HG03280 (cell line): Measurements from ENCODE around the gene ODAD2.
"Not testable (repeated sequence)": the region's sequence is repeated elsewhere in the genome, so short reads cannot be mapped to it uniquely, and the experiment has no call there.

ENCODE experiments used
- ATAC-seq: cut with Tn5 transposase; IDR thresholded peaks from one replicate; pipeline ENCODE4 v1.9.1; 2021; ENCODE audit warnings: mild to moderate bottlenecking, moderate library complexity; ENCODE audit not compliant: unreplicated experiment

ODAD2 gene

DNA sequence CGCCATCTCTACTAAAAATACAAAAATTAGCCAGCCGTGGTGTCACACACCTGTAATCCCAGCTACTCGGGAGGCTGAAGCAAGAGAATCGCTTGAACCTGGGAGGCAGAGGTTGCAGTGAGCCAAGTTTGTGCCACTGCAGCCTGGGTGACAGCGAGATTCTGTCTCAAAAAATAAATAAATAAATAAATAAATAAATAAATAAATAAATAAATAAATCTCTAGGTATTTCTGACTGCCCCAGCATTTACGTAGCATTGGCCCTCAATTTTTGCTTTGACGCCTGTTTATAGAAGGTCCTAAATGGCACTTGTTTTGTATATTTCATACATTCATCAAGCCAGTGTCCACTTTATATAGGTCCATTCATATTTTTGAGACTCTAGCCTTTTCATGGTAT is 28.9 kb downstream of the ODAD2 start:
- ATAC-seq = not testable (repeated sequence)

DNA sequence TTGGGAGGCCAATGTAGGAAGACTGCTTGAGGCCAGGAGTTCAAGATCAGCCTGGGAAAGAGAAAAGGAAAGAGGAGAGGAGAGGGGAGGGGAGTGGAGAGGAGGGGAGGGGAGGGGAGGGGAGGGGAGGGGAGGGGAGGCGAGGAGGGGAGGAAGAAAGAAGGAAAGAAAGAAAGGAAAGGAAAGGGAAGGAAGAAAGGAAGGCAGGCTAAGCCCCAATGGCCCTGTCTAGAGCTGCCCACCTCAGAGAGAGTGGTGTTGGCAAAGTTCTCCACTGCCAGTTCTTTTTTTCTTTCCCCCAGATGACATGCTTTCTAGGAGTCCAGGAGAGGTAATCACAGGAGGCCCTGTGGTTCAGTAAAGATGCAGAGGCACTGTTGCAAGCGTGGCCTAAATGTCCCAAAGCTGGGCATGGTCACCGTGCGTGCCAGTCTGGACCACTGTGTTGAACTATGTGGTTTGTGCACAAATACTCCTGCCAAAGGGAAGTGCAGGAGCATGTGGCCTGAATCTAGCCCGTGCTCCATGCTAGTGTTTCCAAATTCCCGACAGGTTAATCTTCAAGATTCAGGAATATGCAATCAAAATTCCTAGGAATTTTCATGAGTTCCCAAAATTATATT is 39.7 kb downstream of the ODAD2 start:
- no peak for ATAC-seq

DNA sequence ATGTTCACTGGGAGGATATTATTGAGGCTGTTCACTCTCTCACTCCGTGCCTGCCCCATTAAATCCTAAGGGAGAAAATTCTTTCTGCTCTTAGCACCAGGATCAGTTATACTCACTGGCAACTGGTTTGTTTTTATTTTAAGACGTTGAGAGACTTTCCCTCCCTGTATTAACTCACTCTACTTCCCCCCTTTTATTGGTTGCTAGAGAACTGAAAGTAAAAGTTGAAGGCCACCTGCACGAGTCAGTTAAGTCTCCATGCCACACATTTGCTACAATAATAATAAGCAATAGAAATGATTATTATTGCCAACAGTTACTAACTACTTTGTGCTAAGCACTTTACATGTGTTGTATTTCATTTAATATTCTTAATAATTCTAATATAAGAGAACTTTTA is 40.5 kb downstream of the ODAD2 start:
- ATAC-seq = peak; percentile 65

DNA sequence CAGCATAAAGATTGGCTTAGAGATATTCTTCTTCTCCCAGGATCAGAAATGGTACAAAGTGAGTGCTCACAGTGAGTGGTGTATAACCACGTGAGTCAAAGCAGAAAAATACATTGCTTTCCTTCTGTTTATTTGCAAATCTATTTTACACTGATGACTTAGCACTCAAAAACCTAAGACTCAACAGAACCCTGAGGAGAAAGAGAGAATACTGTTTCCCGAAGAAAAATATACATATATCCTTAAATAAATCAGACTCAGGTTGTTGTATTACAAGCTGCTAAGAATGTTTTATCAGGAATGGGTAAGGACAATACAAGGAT is 48.7 kb downstream of the ODAD2 start:
- no peak for ATAC-seq

DNA sequence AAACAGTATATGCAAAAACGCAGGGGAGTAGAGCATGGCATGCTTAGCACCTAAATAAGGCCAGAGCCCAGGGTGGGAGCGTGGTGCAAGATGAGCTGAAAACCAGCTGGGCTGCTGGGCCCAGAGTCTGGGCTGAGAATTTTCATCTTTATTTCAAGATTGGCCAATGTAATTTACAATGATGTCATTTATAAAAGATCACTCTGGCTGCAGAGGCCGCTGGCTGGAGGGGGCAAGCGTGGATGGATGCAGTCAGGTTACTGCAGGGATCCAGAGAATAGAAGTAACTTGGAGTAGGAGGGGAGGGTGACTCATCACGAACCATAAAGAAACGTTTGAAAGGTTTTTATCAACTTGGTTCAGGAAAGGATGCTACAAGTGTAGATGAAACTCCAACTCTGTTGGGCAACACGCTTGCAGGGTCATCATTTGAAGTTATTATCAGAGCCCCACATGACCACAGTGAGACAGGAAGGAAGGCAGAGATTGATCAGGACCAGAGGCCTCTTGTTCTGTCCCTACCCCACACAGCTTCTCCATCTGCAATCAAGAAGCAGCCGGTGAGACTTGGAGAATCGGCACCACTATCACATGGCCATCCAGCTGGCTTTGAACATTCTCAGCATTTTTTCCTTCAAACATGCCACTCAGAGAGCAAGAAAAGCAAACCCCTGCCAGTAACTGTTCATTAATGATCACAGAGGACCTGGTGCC is 49.2 kb downstream of the ODAD2 start:
- no peak for ATAC-seq

DNA sequence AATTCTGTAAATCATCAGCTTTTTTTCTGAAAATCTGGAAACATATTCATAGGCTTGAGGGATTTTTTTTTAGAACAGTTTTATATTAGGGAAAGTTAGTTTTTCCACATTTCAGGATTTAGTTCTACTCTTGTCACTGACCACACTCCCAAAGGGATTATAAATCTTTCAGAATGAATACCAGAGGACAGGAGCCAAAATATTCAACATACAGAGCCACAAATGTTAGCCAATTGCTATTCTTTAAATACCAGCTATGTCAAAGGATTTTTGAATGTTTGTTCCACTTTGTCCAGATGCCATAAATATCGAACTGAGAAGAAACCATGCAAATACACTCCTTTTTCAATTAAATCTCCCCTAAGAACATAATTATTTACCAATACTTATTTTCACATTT is 50.7 kb downstream of the ODAD2 start:
- no peak for ATAC-seq

DNA sequence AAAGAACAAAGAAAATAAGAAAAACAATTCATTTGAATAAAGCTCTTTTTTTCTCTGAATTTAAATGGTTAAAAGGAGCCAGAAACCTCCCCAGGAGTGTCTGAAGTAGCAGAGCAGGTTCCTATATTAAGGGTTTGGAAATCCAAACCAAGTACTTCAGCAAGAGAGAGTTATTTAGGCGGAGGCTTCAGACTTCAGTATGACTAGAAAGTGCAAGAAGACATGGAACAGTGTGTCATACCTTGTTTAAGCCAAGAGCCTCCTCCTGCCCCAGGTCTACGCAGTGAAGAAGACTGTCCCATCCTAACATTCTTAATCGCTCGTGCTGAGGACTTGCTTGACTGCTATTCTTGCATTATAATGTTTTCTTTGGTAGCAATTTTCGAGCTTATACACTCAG is 51.3 kb downstream of the ODAD2 start:
- no peak for ATAC-seq

DNA sequence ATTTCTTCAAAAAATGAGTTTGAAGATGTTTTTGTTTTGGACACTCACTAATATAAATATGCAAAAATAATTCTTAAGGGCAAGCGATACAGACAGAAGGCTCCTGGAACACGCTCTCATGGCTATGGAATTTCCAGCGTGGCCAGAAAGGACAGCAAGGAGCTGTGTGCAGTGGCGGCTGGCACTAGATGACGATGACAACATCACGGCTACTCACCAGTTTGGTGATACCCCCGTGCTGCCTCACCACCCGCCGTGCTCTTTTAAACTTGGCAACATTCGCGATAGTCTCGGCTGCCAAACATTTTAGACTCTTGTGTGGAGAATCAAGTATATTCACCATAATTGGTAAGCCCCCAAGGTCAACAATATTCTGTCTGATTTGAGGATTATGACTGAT is 54.9 kb downstream of the ODAD2 start:
- ATAC-seq = no peak

DNA sequence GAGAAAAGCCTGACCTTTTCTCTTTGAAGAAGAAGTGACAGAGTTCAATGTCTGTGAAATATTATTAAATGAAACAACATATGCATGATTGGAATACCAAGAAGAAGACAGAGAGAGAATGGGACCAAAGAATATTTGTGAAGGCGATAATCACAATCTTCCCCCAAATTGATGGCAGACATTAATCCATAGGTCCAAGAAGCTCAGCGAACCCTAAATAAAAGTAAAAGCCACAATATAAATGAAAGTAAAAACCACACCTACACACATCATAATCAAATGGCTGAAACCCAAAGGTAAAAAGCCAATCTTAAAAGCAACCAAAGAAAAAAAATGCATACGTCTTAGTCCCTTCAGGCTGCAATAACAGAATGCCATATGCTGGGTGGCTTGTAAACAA is 84.0 kb downstream of the ODAD2 start:
- no peak for ATAC-seq

DNA sequence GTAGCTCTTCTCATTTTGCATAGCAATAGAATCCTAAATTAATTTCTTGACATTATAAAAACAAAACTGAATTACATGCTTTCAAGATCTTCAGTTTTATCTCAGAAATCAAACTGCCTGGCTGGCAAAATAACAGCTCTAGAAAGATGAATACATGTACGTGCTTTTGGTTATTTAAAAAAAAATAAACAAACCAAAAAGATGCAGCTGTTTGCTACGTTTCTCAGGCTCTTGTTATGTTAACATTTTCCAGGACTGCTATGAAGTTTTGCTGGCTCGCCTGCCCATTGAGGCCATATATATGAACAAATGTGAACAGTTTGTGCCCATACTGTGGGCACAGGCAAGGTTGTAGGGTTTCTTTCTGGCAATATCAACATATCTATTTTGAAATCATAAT is 86.6 kb downstream of the ODAD2 start:
- no peak for ATAC-seq

DNA sequence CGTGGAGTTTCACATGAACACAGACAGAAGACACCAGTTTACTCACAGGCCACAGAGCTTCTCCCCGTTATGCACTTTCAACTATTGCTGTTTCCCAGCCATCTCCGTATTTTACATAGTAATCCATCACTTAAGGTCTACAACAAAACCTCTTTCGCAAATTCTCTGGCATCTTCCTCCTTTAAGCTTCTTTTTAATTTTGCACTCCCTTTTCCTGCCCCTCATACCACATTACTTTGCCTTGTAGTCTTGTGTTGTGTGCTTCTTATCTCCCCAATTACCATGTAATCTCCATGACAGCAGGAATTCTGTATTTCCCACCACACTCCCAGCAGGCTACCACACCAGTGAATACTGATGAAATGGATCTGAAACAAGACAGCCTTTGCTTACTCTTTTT is 87.3 kb downstream of the ODAD2 start:
- no peak for ATAC-seq

DNA sequence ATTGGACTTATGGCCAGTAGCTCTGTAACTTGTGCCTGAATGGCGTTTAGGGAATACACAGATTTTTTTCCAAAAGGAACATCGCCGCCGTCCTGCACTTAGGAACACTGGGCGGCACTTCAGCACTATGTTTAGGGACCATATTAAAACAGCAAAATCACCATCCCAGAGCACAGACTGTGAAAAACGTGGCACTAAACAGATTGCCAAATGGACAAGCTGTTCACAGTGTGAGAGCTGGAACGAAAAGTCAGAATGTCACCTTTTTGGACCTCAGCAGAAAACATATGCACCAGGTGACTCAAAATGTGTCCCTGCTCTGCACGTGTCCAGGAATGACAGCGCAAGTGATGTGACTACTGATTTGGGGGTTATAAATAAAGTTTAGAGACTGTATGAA is 87.9 kb downstream of the ODAD2 start:
- ATAC-seq = no peak

DNA sequence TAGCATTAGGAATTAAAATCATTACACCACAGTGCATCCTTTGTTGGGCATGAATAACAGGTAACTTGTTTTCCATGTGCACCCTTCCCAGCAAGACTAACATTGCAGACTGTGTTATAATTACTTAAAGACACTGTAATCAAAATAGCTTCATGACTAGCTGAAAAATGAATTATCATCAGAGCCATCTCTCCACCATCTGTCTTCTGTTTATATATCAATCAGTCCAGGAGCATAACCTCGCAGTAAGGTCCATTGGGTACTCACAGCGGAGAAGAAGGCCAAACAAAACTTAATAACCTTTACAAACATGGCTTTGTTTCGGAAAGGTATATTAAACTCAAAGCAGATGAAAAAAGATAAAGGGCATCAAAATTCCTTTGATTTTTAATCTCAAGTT is 90.6 kb downstream of the ODAD2 start:
- ATAC-seq = no peak

DNA sequence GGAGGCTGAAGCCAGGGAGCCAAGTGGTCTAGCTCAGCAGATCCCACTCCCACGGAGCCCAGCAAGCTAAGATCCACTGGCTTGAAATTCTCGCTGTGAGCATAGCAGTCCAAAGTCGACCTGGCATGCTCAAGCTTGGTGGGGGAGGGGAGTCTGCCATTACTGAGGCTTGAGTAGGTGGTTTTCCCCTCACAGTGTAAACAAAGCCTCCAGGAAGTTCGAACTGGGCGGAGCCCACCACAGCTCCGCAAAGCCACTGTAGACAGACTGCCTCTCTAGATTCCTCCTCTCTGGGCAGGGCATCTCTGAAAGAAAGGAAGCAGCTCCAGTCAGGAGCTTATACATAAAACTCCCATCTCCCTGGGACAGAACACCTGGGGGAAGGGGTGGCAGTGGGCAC is 99.4 kb downstream of the ODAD2 start:
- not testable (repeated sequence) for ATAC-seq

DNA sequence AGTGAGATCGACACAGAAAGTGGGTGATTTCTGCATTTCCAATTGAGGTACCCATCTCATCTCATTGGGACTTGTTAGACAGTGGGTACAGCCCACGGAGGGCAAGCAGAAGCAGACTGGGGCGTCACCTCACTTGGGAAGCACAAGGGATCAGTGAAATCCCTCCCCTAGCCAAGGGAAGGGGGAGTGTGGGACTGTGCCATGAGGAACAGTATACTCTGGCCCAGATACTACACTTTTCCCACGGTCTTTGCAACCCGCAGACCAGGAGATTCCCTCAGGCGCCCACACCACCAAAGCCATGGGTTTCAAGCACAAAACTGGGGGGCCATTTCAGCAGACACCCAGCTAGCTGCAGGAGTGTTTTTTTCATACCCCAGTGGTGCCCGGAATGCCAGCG is 99.8 kb downstream of the ODAD2 start:
- no peak for ATAC-seq

DNA sequence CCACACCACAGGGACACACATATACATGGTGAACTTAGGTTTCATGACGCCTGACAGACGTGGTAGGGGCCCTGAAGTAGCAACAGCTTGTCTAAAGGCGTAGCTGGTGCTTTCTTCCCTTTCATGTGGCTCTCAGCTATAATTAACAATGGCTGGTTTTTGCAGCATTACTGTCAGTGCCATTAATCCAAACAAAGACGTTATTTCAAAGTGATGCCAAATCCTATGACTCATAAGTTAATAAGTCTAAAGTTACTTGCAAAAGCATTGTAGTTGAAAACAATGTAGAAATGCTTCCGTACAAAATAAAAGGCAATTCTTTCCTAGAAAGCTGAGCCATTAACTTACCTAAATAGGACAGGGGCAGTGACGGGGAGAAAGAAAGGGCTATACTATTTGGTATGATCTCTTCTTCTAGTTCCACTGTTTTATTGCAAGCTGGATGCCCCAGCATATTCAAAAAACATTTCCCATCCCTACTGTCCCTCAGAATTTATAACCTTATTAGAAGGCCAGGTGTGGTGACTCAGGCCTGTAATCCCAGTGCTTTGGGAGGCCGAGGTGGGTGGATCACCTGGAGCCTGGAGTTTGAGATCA is 105.4 kb downstream of the ODAD2 start:
- no peak for ATAC-seq

DNA sequence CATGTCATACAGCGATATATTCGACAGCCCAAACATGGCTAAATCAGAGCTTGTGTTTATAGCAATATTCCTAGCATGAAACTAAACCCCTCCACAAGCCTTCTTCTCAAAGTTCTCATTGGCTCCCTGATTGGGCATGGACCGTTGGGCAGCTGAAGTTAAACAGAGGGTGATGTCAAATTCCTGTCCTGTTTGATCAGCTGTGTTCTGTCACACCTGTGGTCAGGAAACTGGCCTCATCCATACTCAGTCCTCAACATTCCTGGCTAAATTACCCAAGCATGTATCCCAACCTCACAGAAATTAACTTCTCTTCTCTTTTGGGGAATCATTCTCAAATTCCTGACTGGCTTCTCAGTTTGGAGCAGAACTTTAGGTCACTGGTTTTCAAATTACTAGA is 107.9 kb downstream of the ODAD2 start:
- ATAC-seq = no peak

DNA sequence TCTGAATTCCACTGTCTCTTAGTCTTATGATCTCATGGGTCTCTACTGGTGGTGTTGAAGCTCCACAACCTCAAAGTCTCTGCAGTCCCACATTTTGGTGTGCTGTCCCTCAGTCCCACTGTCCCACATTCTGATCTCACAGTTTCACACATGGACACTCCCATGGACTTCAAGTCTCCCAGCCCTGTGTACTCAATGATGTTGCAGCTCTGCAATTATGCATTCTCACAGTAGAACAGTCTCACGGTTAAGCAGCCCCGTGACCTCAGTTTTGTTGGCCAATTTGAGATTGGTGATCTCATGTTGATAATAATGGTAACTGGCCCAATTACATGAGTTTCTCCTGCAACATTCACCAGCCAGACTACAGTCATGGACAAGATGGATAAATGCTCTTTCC is 109.4 kb downstream of the ODAD2 start:
- ATAC-seq = no peak

DNA sequence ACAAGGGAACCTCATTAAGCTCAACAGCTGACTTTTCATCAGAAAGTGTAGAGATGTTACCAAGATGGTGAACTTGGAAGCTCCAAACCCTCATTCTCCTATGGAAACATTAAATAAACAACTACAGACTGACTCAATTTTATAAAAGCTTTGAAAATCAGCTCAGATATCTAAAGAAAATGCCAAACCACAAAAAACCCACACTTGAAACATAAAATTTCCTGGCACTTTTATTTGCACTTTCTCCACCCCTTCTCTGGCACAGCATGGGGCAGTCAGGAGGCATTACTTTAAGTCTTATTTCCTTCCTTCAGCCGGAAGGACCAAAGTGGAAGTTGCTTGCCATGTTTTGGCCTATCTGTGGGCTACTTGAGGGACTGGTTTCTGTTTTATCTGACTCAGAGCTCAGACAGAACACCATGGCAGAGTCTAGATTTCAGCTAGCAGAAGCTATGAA is 114.7 kb downstream of the ODAD2 start:
- ATAC-seq = no peak

DNA sequence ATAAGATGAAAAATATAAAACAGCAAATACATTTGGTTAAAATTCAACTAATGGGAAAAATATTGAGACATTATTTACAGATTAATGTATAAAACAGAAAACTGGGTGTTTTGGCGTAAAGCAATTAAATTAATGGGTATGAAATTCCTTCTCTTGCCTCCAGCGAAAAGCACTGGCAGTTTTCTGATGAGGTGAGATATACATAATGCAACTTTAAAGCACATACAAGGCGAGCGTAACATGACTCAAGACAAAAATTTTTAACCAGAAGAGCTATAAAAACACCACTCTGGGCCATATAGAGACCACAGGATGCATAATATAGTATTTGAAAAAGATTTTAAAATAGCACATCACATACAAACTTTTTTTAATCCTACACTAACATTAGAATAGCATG is 120.6 kb downstream of the ODAD2 start:
- no peak for ATAC-seq

DNA sequence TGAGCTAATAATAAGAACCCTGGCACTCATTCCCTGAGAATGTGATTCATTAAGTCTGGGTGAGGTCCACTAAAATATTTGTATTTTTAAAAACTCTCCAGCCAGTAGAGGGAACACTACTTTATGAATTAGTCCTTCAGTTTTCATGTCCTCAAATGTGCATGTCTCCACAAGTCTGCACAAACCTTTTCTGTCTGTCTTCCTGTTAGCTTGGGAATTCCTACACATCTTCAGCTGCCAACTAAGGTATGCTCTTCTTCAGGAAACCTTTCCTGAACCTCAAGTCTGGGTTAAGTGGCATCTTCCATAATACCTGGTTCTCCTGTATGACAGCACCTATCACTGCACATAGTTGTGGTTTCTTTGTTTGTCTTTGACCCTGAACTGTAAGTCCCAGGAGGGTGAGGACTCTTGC is 133.7 kb downstream of the ODAD2 start:
- ATAC-seq = no peak

DNA sequence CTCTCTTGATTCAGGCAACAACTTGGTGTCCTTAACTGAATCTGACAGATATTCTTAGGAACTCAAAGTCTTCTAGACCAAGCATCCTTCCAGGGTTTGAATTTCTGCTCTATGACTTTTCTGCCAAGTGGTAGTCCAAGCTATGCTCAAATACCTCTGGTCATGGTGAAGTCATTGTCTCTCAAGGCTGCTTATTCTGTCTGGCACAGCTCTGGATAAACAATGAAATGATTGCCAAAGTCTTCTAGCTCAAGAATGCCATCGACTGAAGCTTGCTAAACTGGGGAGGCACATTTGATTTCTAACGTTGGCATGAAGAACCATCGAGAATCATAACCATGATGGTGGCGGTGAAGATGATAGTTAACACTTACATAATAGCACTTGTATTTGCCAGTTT is 137.1 kb downstream of the ODAD2 start:
- ATAC-seq = no peak

DNA sequence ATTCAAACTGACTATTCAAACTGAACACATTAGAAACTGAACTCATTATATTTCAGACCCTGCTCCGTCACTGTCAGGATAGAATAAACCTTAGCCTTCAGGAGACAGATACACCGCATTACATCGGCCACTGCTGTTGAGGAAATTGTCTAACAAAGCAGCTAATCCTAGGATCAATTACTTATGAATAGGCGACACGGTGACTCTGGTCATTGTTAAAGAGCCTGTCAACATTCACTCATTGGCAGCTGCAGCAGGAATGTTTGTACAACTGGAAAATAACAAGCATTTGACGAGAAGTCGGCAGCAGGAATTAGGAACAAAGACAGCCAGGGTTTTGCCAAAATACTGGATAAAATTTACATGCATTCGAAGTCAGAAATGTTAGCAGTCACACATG is 141.3 kb downstream of the ODAD2 start:
- ATAC-seq = no peak
